GM23338 (cell line): ENCODE measurements around the gene NCOA1. TPM values are rescaled to one million over a fixed set of nuclear protein-coding genes. Genes with fewer than 3 reads are reported as not detected.
"Not testable (repeated sequence)": the region's sequence is repeated elsewhere in the genome, so short reads cannot be mapped to it uniquely, and the experiment has no call there.

Source experiments
- ATAC-seq: fragments of 200-7000 bp; cut with Tn5 transposase; 3 replicates; pipeline ENCODE4 v1.9.1; 2020
- DNase-seq: peaks from one replicate; pipeline ENCODE4 v3.0.0-alpha.2; 2015; ENCODE audit warnings: low spot score
- H2AFZ ChIP-seq: fragments of 200-600 bp; sonication (generic); 2 replicates; pipeline ENCODE4 v1.8.0; 2016; ENCODE audit warnings: antibody characterized with exemption, mild to moderate bottlenecking, moderate library complexity
- H3F3A ChIP-seq: fragments of 200-600 bp; sonication (generic); replicated peaks from 2 replicates; pipeline ENCODE4 v1.8.0; 2017; ENCODE audit warnings: antibody characterized with exemption, mixed run types, low read depth
- H3K27ac ChIP-seq: fragments of 200-600 bp; sonication (generic); 2 replicates; pipeline ENCODE4 v1.6.1; 2016; ENCODE audit warnings: low read depth
- H3K27me3 ChIP-seq: fragments of 200-600 bp; sonication (generic); 2 replicates; pipeline ENCODE4 v1.8.0; 2016; ENCODE audit warnings: mild to moderate bottlenecking, mixed run types, moderate library complexity; ENCODE audit not compliant: insufficient read depth
- H3K36me3 ChIP-seq: fragments of 200-600 bp; sonication (generic); 2 replicates; pipeline ENCODE4 v1.8.0; 2016; ENCODE audit warnings: mild to moderate bottlenecking; ENCODE audit not compliant: insufficient read depth
- H3K4me1 ChIP-seq: fragments of 200-600 bp; sonication (generic); 2 replicates; pipeline ENCODE4 v1.8.0; 2016; ENCODE audit warnings: mild to moderate bottlenecking, moderate library complexity; ENCODE audit not compliant: insufficient read depth
- H3K4me2 ChIP-seq: fragments of 200-600 bp; sonication (generic); 2 replicates; pipeline ENCODE4 v1.7.1; 2017; ENCODE audit warnings: mixed run types
- H3K4me3 ChIP-seq: fragments of 200-600 bp; sonication (generic); 2 replicates; pipeline ENCODE4 v1.6.1; 2016; ENCODE audit warnings: mixed run types
- H3K79me2 ChIP-seq: fragments of 200-600 bp; sonication (generic); replicated peaks from 2 replicates; pipeline ENCODE4 v1.8.0; 2017; ENCODE audit warnings: mild to moderate bottlenecking; ENCODE audit not compliant: insufficient read depth
- H3K9me2 ChIP-seq: fragments of 200-600 bp; sonication (generic); 2 replicates; pipeline ENCODE4 v1.8.0; 2017; ENCODE audit not compliant: insufficient read depth
- H4K20me1 ChIP-seq: fragments of 200-600 bp; sonication (generic); replicated peaks from 2 replicates; pipeline ENCODE4 v1.8.0; 2017; ENCODE audit warnings: mild to moderate bottlenecking; ENCODE audit not compliant: insufficient read depth
- H3K27ac Mint-ChIP-seq: 2 replicates; pipeline ENCODE4 v1.8.0; 2020; ENCODE audit warnings: inconsistent platforms, mild to moderate bottlenecking, moderate library complexity, mixed read lengths
- H3K27me3 Mint-ChIP-seq: 3 replicates; pipeline ENCODE4 v1.8.0; 2022; ENCODE audit warnings: low read depth, mild to moderate bottlenecking, moderate library complexity, mixed read lengths, inconsistent platforms; ENCODE audit not compliant: insufficient read depth, poor library complexity
- H3K36me3 Mint-ChIP-seq: 3 replicates; pipeline ENCODE4 v1.8.0; 2021; ENCODE audit warnings: low read depth, mild to moderate bottlenecking, inconsistent platforms, moderate library complexity, mixed read lengths
- H3K4me1 Mint-ChIP-seq: 3 replicates; pipeline ENCODE4 v1.8.0; 2020; ENCODE audit warnings: mild to moderate bottlenecking, inconsistent platforms, mixed read lengths
- H3K4me3 Mint-ChIP-seq: 3 replicates; pipeline ENCODE4 v1.8.0; 2021; ENCODE audit warnings: moderate library complexity, mild to moderate bottlenecking, inconsistent platforms, mixed read lengths
- H3K9me3 Mint-ChIP-seq: 3 replicates; pipeline ENCODE4 v1.8.0; 2020; ENCODE audit warnings: moderate library complexity, mild to moderate bottlenecking, inconsistent platforms, mixed read lengths
- CREB1 ChIP-seq: fragments of 250-450 bp; sonication (Bioruptor Pico); IDR thresholded peaks from 2 replicates; pipeline ENCODE4 v1.5.0; 2020; ENCODE audit warnings: low read depth, mild to moderate bottlenecking, moderate library complexity
- CTCF ChIP-seq, 2 experiments: fragments of 200-600 bp in 1 of 2; sonication (generic) in 1 of 2; conservative IDR thresholded peaks; 2 replicates each; pipeline versions ENCODE4 v1.5.1 to v1.6.1; 2016 to 2017; ENCODE audit warnings: antibody characterized with exemption in 2 of 2, low read depth in 2 of 2, mild to moderate bottlenecking in 2 of 2, moderate library complexity in 1 of 2
- ETS1 ChIP-seq: IDR thresholded peaks from 2 replicates; pipeline ENCODE4 v1.6.1; 2016; ENCODE audit warnings: antibody characterized with exemption
- EZH2 ChIP-seq: fragments of 200-600 bp; sonication (generic); IDR thresholded peaks from one replicate; pipeline ENCODE4 v1.8.0; 2017; ENCODE audit warnings: antibody characterized with exemption, mild to moderate bottlenecking, low read depth; ENCODE audit not compliant: unreplicated experiment
- EZH2phosphoT487 ChIP-seq: fragments of 200-600 bp; sonication (generic); IDR thresholded peaks from one replicate; pipeline ENCODE4 v1.8.1; 2018; ENCODE audit warnings: antibody characterized with exemption; ENCODE audit not compliant: unreplicated experiment
- polyA plus RNA-seq: library from polyadenylated mRNA; unstranded; fragments of >200 nt; fragmentation: Nextera tagmentation; extraction: Ambion mirVana; gene quantifications from 2 replicates; pipeline ENCODE4 v1.2.1, GENCODE V29; 2016
- total RNA-seq: library from RNA; depleted of rRNA; stranded (reverse); fragments of >200 nt; shearing (Covaris generic); gene quantifications from 2 replicates; pipeline ENCODE4 v1.2.3, GENCODE V29; 2014

NCOA1 gene
- total and polyA plus RNA-seq, 2 experiments from 2014 or later = 7.1 to 15.1 TPM

- Mint-ChIP-seq H3K27me3 (no peaks in the 10 kb centered on the region), H3K36me3 (peaks cover 17% of the 10 kb centered on the region), H3K27ac (no peak overlapping the region), H3K4me3 (no peak overlapping the region), H3K4me1 (no peaks in the 10 kb centered on the region), H3K9me3 (peaks cover 19% of the 10 kb centered on the region; the same call in 2 of the 3 replicates)
- Histone ChIP-seq H3K4me1 (no peaks in the 10 kb centered on the region), H3K27ac (no peak overlapping the region), H3K4me2 (no peak overlapping the region), H4K20me1 (no peaks in the 10 kb centered on the region), H2AFZ (no peak overlapping the region), H3K36me3 (no peaks in the 10 kb centered on the region; the same call in 1 of the 2 replicates), H3K27me3 (no peaks in the 10 kb centered on the region), H3K4me3 (no peak overlapping the region), H3F3A (no peaks in the 10 kb centered on the region), H3K79me2 (peaks cover 36% of the 10 kb centered on the region), H3K9me2 (no peaks in the 10 kb centered on the region)
- ATAC-seq = no peak
- no peak for DNase-seq
- TF ChIP-seq EZH2 (no peak), EZH2phosphoT487 (no peak), CREB1 (CRISPR knock-in tag) (no peak), CTCF (conservative IDR thresholded peaks at IDR 0.05; ENCODE audit: low read depth in 2 of 2) (no peak), ETS1 (no peak)
Measured at GRCh38 chr2:24530796-24531195, 39.7 kb downstream of the NCOA1 start.

- not testable (repeated sequence) for H3K4me2 ChIP-seq, H3K4me3 ChIP-seq, H3K9me2 ChIP-seq, H3K27me3 Mint-ChIP-seq, H3F3A ChIP-seq, ATAC-seq, H4K20me1 ChIP-seq, H3K27ac Mint-ChIP-seq, H3K27ac ChIP-seq, H3K4me1 Mint-ChIP-seq, H3K36me3 ChIP-seq, H3K4me3 Mint-ChIP-seq, DNase-seq, H2AFZ ChIP-seq, H3K27me3 ChIP-seq, H3K4me1 ChIP-seq
- peaks cover 19% of the 10 kb centered on the region; the same call in 2 of the 3 replicates for H3K9me3 Mint-ChIP-seq
- H3K36me3 Mint-ChIP-seq = peaks cover 17% of the 10 kb centered on the region
- H3K79me2 ChIP-seq = peaks cover 36% of the 10 kb centered on the region
Measured at GRCh38 chr2:24531610-24532009, 40.6 kb downstream of the NCOA1 start.

GRCh38 chr2:24532057-24532456, 41.0 kb downstream of the NCOA1 start:
- H3K4me1 ChIP-seq, H3K27me3 Mint-ChIP-seq, H3K4me3 Mint-ChIP-seq, H2AFZ ChIP-seq, ATAC-seq, H3K27me3 ChIP-seq, H3K27ac ChIP-seq, H3K4me2 ChIP-seq, H3K27ac Mint-ChIP-seq, H3K36me3 ChIP-seq, H4K20me1 ChIP-seq, H3K4me3 ChIP-seq, H3K4me1 Mint-ChIP-seq, H3K9me2 ChIP-seq, DNase-seq, H3F3A ChIP-seq: not testable (repeated sequence)
- peaks cover 33% of the 10 kb centered on the region for H3K79me2 ChIP-seq
- Mint-ChIP-seq H3K36me3 (peaks cover 17% of the 10 kb centered on the region), H3K9me3 (peaks cover 19% of the 10 kb centered on the region; the same call in 2 of the 3 replicates)

GRCh38 chr2:24533574-24533973, 42.5 kb downstream of the NCOA1 start:
- H3K4me1 ChIP-seq = not testable (repeated sequence)

More at GRCh38 chr2:24533574-24533973, 42.5 kb downstream of the NCOA1 start:
- H3K4me2 ChIP-seq, H3K27ac Mint-ChIP-seq, H3K36me3 ChIP-seq, H3K4me3 Mint-ChIP-seq, H2AFZ ChIP-seq, H3K27me3 Mint-ChIP-seq, H4K20me1 ChIP-seq, H3F3A ChIP-seq, H3K9me2 ChIP-seq, H3K27ac ChIP-seq, DNase-seq, ATAC-seq, H3K27me3 ChIP-seq, H3K4me3 ChIP-seq, H3K4me1 Mint-ChIP-seq: not testable (repeated sequence)
- peaks cover 31% of the 10 kb centered on the region for H3K79me2 ChIP-seq
- Mint-ChIP-seq H3K36me3 (peaks cover 17% of the 10 kb centered on the region), H3K9me3 (peaks cover 19% of the 10 kb centered on the region; the same call in 2 of the 3 replicates)
